HG03039 (cell line): ENCODE measurements around the gene LRCH2.

Source experiments
- ATAC-seq: cut with Tn5 transposase; IDR thresholded peaks from one replicate; pipeline ENCODE4 v1.9.1; 2021; ENCODE audit warnings: mild to moderate bottlenecking, moderate library complexity; ENCODE audit not compliant: unreplicated experiment

Gene LRCH2

GRCh38 chrX:115067812-115068211 lies 166.1 kb downstream of the LRCH2 start:
- ATAC-seq, result no peak

- ATAC-seq, result no peak
Observed at GRCh38 chrX:115065304-115065703, 168.6 kb downstream of the LRCH2 start.
